GM19438 (cell line): ENCODE measurements around the gene DSCAM.

ENCODE experiments used
- ATAC-seq: cut with Tn5 transposase; IDR thresholded peaks from one replicate; pipeline ENCODE4 v1.9.1; 2021; ENCODE audit warnings: low read depth; ENCODE audit not compliant: unreplicated experiment

Gene DSCAM

GRCh38 chr21:40402884-40403582 lies 443.9 kb downstream of the DSCAM start:
- ATAC-seq: no peak

- no peak for ATAC-seq
Observed at GRCh38 chr21:40395732-40396131, 451.2 kb downstream of the DSCAM start.

DNA sequence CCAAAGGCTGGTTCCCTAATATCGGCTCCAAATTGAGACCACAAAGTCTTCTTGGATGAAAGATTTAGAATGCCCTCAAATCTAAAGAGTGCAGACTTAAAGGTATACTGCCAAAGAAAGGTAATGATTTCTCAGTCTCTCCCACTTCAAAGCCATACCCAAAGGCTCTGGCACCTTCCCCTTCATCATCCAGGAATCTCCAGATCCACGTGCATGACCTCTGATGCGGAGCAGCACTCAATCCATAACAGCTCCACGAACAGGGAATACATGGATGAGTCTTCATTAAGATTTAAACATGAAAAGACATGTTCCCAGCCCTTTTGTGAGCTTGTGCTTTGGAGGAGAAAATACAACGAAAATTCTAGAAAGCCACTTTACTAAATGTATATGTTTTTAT lies 453.9 kb downstream of the DSCAM start:
- no peak for ATAC-seq

DNA sequence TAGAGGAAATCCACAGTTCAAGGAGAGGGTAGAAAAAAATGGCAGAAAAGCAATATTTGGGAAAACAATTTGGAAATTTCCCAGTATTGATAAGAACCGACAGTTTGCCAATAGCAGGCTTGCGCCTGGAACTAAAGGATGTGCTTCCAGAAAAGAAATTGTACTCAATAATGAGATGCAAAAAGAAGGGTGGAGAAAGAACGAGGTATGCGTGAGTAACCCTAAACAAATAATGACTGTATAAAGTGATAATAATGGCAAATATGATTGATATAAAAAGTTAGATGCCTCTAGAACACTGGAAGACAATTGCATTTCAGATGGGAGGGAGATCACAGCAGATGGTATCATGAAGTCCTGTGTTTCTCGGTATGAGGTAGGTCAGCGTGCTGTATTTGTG lies 458.9 kb downstream of the DSCAM start:
- no peak for ATAC-seq

- ATAC-seq: no peak
Observed at GRCh38 chr21:40386981-40387747, 459.8 kb downstream of the DSCAM start.

- no peak for ATAC-seq
Observed at GRCh38 chr21:40386294-40386911, 460.6 kb downstream of the DSCAM start.

- no peak for ATAC-seq
Observed at GRCh38 chr21:40385883-40386282, 461.1 kb downstream of the DSCAM start.

DNA sequence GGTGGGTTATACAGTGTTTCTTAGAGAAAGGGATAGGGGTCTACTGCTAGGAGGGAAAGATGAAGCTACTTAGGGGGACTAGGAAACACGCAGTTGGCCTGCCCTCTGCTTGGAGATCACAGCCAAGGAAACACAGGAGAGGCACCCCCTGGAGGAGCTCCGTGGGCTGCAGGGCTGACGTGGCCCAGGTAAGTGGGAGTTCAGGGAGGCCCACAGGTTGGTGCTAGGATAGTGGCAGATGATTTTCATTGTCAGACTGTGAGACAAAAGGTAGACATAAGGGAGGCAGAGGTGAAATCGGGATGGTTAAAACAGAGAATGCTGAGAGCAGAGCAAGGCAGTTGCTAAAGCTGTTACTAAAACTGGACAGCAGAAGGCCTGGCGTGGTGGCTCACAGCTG lies 463.0 kb downstream of the DSCAM start:
- ATAC-seq: no peak

- ATAC-seq: no peak
Observed at GRCh38 chr21:40381111-40381510, 465.8 kb downstream of the DSCAM start.

- no peak for ATAC-seq
Observed at GRCh38 chr21:40379881-40380810, 466.8 kb downstream of the DSCAM start.

DNA sequence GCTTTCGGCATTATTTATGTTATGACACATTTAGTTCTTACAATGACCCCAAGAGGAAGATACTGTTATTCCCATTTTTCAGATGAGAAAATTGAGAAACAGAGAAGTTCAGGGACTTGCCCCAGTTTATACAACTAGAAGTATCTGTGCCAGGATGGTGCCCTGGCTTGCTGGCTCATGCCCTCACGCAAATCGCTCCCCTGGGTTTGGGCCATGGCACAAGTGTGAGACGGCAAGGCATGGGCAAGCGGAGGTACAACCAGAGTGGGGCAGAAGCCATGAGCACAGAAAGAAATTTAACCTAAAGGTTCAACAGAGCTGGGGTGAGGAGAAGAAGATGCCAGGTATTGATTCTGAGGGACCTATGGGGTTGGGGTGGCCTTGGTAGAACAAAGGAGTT lies 469.8 kb downstream of the DSCAM start:
- no peak for ATAC-seq

DNA sequence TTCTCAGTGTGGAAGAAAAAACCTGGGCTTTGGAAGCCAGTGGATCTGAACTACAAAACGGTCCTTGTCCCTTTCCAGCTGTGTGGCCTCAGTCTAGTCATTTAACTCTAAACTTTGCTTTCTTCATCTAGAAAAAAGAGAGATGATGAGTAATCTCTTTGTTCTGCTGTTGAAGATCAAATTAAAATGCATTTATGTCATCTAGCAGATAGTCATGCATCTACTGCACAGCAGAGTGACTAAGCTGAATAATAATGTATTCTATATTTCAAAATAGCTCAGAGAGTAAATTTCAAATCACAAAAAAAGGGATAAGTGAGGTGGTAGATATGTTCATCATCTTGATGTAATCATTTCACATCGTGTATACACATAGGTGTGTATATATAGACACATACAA lies 473.2 kb downstream of the DSCAM start:
- no peak for ATAC-seq

DNA sequence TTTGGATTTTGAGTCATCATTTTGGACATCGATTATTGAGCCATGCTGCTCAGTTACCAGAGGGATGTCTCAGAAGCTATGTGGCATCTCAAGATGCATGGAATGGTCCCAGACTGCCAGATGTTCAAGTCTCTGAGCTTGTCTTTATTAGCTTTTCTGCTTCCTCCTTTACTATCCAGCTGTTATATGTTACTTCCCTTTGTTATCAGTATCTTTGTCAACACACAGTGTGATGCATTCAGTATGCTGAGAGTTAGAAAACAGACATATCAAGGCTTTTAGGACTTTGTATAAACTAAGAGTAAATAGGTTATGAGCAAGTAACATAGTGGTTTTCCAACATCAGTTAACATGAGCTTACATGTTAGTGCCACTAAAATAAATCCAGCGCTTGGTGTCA lies 474.5 kb downstream of the DSCAM start:
- ATAC-seq: no peak

GRCh38 chr21:40371329-40371728 lies 475.6 kb downstream of the DSCAM start:
- no peak for ATAC-seq

DNA sequence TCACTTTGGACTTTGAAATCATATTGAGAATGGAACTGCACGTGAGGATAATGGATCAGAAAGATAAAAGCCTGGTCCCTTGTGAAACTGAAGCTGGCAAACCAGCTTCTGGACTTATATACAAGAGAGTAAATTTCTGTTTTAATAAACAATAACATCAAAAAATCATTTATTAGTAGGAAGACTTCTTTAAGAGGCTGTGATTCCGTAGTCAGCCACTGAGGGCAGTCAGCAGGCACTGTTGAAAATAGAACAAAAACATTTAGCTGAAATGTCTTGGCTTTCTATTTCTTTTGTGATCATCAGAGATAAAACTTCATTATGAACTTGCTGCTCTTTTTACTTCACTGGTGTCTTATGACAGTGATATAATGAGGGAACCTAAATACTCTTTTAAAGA lies 490.3 kb downstream of the DSCAM start:
- no peak for ATAC-seq

- ATAC-seq: no peak
Observed at GRCh38 chr21:40355076-40355475, 491.9 kb downstream of the DSCAM start.

DNA sequence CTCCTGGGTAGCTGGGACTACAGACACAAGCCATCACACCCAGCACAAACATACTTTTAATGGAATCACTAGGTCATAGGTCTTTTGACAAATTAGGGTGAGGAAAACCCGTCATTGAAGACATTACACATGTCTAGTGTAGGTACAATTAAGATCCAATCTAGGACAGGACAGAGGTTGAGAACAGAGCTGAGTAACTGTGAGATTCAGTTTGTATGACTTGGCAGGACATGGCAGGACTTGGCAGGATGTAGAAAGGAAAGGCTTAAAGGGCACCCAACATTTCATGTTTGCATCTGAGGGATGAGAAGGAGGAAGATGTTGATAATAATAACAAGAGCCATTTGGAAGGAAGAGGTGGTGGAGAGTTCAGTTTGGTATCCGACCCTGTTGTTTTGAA lies 496.0 kb downstream of the DSCAM start:
- ATAC-seq: no peak

GRCh38 chr21:40349591-40349990 lies 497.4 kb downstream of the DSCAM start:
- ATAC-seq: no peak

- no peak for ATAC-seq
Observed at GRCh38 chr21:40345711-40346321, 501.1 kb downstream of the DSCAM start.

DNA sequence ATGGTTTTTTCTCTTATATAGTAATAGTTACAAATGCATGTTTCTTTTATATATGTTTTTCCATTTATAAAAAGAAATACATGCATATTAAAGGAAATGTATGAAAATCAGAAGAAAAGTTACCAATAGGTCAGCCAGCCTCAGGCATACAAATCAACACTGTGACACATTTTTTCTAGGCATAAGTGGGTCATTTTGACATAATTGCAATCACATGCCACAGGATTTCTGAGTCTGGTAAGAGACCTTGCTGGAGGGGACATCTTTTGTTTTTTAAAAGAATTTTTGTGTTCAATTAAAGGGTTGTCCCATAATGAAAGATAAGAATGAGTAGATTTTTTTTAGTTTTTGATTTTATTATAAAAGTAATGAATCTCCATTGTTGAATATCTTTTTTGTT lies 506.6 kb downstream of the DSCAM start:
- no peak for ATAC-seq
